ENCODE results near the gene ING1. TPM values are rescaled to one million over a fixed set of nuclear protein-coding genes. Genes with fewer than 3 reads are reported as not detected.

Gene ING1
- total RNA-seq, 1 experiment from 2014 or later, result 17.9 TPM

DNA sequence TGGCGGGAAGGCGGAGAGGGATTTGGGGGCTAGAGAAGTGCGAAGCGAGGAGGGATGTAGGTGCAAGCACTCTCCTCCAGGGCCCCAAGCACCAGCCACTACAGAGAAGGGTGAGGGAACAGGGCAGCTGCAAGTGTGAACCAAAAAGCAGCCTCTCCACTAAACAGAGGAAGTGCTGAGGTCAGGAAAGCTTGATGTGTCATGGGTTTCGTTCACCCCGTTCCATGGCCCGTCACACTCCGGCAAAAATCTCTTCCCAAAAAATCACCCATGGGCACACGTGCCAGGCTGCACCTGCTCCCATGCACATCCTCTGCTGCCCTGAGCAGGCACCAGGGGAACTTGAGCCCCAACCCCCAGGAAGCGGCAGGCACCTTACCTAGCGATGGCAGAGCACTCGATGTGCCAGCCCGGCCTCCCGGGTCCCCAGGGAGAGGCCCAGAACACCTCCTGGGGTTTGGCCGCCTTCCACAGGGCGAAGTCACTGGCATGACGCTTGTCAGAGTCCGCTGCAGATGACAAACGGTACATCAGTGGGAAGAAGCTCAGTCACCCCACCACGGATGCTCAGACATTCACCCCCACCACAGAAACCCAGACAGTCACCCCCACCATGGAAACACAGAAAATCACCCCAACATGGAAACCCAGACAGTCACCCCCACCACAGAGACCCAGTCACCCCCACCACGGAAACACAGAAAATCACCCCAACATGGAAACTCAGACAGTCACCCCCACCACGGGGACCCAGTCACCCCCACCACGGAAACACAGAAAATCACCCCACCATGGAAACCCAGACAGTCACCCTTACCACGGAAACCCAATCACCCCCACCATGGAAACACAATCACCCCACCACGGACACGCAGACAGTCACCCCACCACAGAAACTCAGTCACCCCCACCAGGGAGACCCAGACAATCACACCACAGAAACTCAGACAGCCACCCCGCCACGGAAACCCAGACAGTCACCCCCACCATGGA is 36.6 kb upstream of the ING1 start:
- no peak for DNase-seq
- no peak for TF ChIP-seq CTCF (conservative IDR thresholded peaks at IDR 0.05; ENCODE audit: low read depth, low read length)
- TF ChIP-seq EZH2phosphoT487 (IDR thresholded peaks at IDR 0.05; ENCODE audit: borderline replicate concordance, low read length), result no peak
- no peak overlapping the region for H2AFZ ChIP-seq (ENCODE audit: low read length)
- no peaks in the 10 kb centered on the region for H3K27me3 ChIP-seq (ENCODE audit: low read length)
- H3K36me3 ChIP-seq (ENCODE audit: low read depth, low read length), result peaks cover 6% of the 10 kb centered on the region
- no peaks in the 10 kb centered on the region for H3K9me2 ChIP-seq (replicated peaks; ENCODE audit: low read length)
- no peak overlapping the region for H3K4me3 ChIP-seq (ENCODE audit: low read length)
- no peaks in the 10 kb centered on the region for H3K79me2 ChIP-seq (ENCODE audit: low read length)
- CTCF ChIA-PET, result no interaction called here
- H4K20me1 ChIP-seq (ENCODE audit: low read length), result no peaks in the 10 kb centered on the region
- POLR2A ChIA-PET (ENCODE audit: unreplicated experiment), result no interaction called here
- no peak overlapping the region for H3K4me2 ChIP-seq (ENCODE audit: low read length)
- H3K9me3 ChIP-seq (ENCODE audit: low read length), result no peaks in the 10 kb centered on the region
- intact Hi-C loops (cut with micrococcal nuclease), result no loop called here
- no peak for ATAC-seq
- no peak overlapping the region for H3K27ac ChIP-seq (ENCODE audit: low read length)
- H3K9ac ChIP-seq (ENCODE audit: low read length), result no peak overlapping the region
- no TSS peak for BruUV-seq (replicated peaks)
- no peaks in the 10 kb centered on the region for H3K4me1 ChIP-seq (ENCODE audit: insufficient read depth, low read length)
- H3F3A ChIP-seq (ENCODE audit: low read length, unreplicated experiment), result no peaks in the 10 kb centered on the region

GRCh38 chr13:110677731-110678545 is 35.6 kb upstream of the ING1 start:
- peaks cover 15% of the 10 kb centered on the region for H3K36me3 ChIP-seq (ENCODE audit: low read depth, low read length)
- no peak overlapping the region for H3K9ac ChIP-seq (ENCODE audit: low read length)
- no peaks in the 10 kb centered on the region for H3K4me1 ChIP-seq (ENCODE audit: insufficient read depth, low read length)
- ChIA-PET CTCF (no interaction called here), POLR2A (ENCODE audit: unreplicated experiment) (no interaction called here)
- no TSS peak for BruUV-seq (replicated peaks)
- no peaks in the 10 kb centered on the region for H3K27me3 ChIP-seq (ENCODE audit: low read length)
- no peak for TF ChIP-seq EZH2phosphoT487 (IDR thresholded peaks at IDR 0.05; ENCODE audit: borderline replicate concordance, low read length)
- TF ChIP-seq CTCF (conservative IDR thresholded peaks at IDR 0.05; ENCODE audit: low read depth, low read length), result no peak
- TF ChIP-seq EZH2 (IDR thresholded peaks at IDR 0.05; ENCODE audit: low read length, unreplicated experiment), result no peak
- H3K4me2 ChIP-seq (ENCODE audit: low read length), result no peak overlapping the region
- intact Hi-C loops (cut with micrococcal nuclease), result no loop called here
- H2AFZ ChIP-seq (ENCODE audit: low read length), result no peak overlapping the region
- no peak overlapping the region for H3K27ac ChIP-seq (ENCODE audit: low read length)
- DNase-seq (no peak), ATAC-seq (no peak)
- H3K9me2 ChIP-seq (replicated peaks; ENCODE audit: low read length), result no peaks in the 10 kb centered on the region
- no peaks in the 10 kb centered on the region for H4K20me1 ChIP-seq (ENCODE audit: low read length)
- no peak overlapping the region for H3K4me3 ChIP-seq (ENCODE audit: low read length)
- H3K9me3 ChIP-seq (ENCODE audit: low read length), result no peaks in the 10 kb centered on the region
- H3F3A ChIP-seq (ENCODE audit: low read length, unreplicated experiment), result no peaks in the 10 kb centered on the region
- H3K79me2 ChIP-seq (ENCODE audit: low read length), result no peaks in the 10 kb centered on the region
